ENCODE results near the gene IFNLR1. TPM values are rescaled to one million over a fixed set of nuclear protein-coding genes. Genes with fewer than 3 reads are reported as not detected.

IFNLR1 gene
- total and polyA plus RNA-seq, 12 donors: 0.51 to 3.7 (median 2.4) TPM

DNA sequence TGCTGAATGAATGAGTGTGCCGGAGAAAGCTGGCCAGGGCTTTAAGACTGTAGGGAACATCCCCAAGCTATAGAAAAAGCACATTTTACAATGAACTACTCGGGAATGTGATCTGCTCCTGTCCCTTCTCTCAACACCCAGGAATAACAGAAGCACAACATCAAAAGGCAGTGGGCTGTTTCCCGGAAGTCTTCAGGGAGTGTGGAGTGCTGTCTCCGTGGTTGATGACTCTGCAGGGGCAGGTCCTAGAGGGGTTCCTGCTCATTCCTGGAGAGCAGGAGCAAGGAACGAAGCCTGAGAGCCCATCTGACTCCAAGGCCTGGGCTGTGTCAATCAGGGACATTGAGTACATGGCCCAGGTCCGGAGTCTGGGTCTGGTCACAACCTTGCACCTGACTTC is 39.3 kb downstream of the IFNLR1 start:
- Histone ChIP-seq H3K27ac (no peak overlapping the region), H3K9me3 (no peaks in the 10 kb centered on the region), H3K27me3 (peaks cover 0 to 35% (median 20%) of the 10 kb centered on the region in 7 donors), H3K4me1 (peaks cover 0 to 20% (median 9%) of the 10 kb centered on the region in 9 donors), H3K36me3 (no peaks in the 10 kb centered on the region), H3K4me3 (no peak overlapping the region)
- no peak for ATAC-seq
- DNase-seq: no peak
- no peak for TF ChIP-seq CTCF (IDR thresholded peaks at IDR 0.05)
- intact Hi-C loops (cut with DNase I): no loop called here
- 64 to 66% methylated on average over 6 of the region's 6 CpGs for WGBS, 2 donors

DNA sequence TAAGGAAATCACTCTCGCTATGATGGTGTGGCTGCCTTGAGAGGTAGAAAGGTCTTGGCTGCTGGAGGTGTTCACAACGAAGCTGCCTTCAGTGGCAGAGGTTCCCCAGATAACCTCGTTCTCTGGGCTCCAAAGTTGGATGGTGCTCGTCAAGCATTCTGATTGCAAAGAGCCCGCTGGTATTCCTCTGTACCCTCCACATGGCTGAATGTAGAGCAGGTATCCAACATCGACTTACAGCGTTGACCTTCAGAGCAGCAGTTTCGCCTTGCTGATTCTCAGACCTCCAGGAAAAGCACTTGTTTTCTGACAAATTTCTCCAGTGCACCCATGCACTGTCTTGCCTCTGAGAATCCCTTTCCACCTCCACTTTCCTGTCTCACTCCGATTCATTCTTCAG is 39.9 kb downstream of the IFNLR1 start:
- ATAC-seq: no peak
- intact Hi-C loops (cut with DNase I): no loop called here
- peaks cover 0 to 23% (median 9%) of the 10 kb centered on the region in 9 donors for H3K4me1 ChIP-seq
- no peak overlapping the region for H3K27ac ChIP-seq
- no peak overlapping the region for H3K4me3 ChIP-seq
- WGBS, 2 donors: 85 to 88% methylated on average over 9 of the region's 9 CpGs
- TF ChIP-seq CTCF (IDR thresholded peaks at IDR 0.05): no peak
- H3K27me3 ChIP-seq: peaks cover 0 to 31% (median 18%) of the 10 kb centered on the region in 7 donors
- no peak for DNase-seq
- H3K36me3 ChIP-seq: no peaks in the 10 kb centered on the region
- no peaks in the 10 kb centered on the region for H3K9me3 ChIP-seq

DNA sequence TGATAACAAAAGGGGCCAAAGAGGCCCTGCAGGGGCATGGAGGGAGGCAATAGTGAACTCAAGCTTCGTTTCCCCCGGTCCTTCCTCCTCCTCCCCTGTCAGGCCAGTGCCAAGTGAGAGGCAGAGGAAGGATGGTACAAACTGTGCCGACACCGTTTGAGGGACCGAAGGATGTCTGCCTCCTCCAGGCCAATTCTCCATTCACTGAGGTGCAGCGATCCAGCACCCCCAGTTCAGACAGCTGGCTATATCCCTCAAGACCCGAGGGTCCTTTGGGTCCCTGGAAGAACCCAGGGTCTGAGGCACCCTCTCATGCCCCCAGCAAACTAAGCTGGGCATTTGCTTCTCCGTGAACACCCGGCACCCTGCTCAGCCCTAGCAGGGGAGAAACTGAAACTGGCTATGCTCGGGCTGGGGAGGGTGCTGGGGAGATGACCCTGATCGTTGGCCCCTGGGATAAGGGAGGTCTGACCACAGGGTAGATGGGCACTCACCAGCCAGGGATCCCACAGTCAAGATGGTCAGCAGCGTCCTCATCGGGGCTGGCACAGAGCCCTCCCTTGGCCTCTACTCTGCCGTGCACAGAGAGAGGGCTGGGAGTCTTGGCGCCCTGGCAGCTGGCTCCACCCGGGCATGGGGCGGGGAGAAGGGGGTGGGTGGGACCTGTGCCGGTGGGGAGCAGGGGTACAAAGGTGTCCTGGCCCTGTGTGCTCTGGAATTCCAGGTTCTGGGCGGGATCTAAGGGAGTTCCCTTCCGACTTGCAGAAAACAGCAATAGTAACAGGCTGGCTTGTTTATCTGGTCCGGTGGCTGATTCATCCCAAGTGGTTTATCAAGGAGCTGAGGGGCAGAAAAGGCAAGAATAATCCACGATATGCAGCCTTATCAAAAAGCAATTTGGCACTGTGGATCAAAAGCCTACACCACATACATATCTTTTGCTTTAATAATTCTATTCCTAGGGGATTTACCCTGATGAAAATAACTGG is 44.2 kb downstream of the IFNLR1 start, which contains the start of gene IL22RA1:
IL22RA1 (minus strand) TSS at position 595 of the 989 bp plus-strand sequence; CDS start at position 537, 58 bp downstream.
- peaks cover 0 to 12% (median 0%) of the 10 kb centered on the region in 9 donors for H3K4me1 ChIP-seq
- 35 to 40% methylated on average over 22 of the region's 22 CpGs for WGBS, 2 donors
- no peak for TF ChIP-seq CTCF (IDR thresholded peaks at IDR 0.05)
- ATAC-seq (peak; percentile 59 to 82 (median 62)), DNase-seq (peak in 1 of 2 donors; percentile 45)
- H3K4me3 ChIP-seq: peak within 1 kb of the TSS in 9 of 10 donors; percentile 28 to 51 (median 46)
- no peaks in the 10 kb centered on the region for H3K9me3 ChIP-seq
- intact Hi-C loops (cut with DNase I): no loop called here
- H3K27ac ChIP-seq: no peak within 1 kb of the TSS
- no peaks in the 10 kb centered on the region for H3K36me3 ChIP-seq
- peaks cover 0 to 13% (median 0%) of the 10 kb centered on the region in 7 donors for H3K27me3 ChIP-seq

- Histone ChIP-seq H3K9me3 (no peaks in the 10 kb centered on the region), H3K36me3 (no peaks in the 10 kb centered on the region), H3K27me3 (peaks cover 0 to 8% (median 0%) of the 10 kb centered on the region in 7 donors), H3K4me1 (peaks cover 0 to 12% (median 0%) of the 10 kb centered on the region in 9 donors), H3K27ac (no peak overlapping the region), H3K4me3 (no peak overlapping the region)
- intact Hi-C loops (cut with DNase I): no loop called here
- WGBS, 2 donors: 82 to 90% methylated on average over 10 of the region's 10 CpGs
- no peak for DNase-seq
- TF ChIP-seq CTCF (IDR thresholded peaks at IDR 0.05): no peak
- ATAC-seq: no peak
These were observed 45.6 kb downstream of the IFNLR1 start for GRCh38 chr1:24141311-24141997.
